NT2/D1 (cell line): ENCODE results near the gene FCER2.

Source experiments
- SUZ12 ChIP-seq: IDR thresholded peaks from 2 replicates; pipeline ENCODE4 v1.6.1; 2011; ENCODE audit not compliant: insufficient read length, insufficient read depth; ENCODE audit errors: extremely low read depth
- ZNF274 ChIP-seq: IDR thresholded peaks from 2 replicates; pipeline ENCODE4 v1.6.1; 2011; ENCODE audit warnings: mild to moderate bottlenecking, low read depth, low read length

DNA sequence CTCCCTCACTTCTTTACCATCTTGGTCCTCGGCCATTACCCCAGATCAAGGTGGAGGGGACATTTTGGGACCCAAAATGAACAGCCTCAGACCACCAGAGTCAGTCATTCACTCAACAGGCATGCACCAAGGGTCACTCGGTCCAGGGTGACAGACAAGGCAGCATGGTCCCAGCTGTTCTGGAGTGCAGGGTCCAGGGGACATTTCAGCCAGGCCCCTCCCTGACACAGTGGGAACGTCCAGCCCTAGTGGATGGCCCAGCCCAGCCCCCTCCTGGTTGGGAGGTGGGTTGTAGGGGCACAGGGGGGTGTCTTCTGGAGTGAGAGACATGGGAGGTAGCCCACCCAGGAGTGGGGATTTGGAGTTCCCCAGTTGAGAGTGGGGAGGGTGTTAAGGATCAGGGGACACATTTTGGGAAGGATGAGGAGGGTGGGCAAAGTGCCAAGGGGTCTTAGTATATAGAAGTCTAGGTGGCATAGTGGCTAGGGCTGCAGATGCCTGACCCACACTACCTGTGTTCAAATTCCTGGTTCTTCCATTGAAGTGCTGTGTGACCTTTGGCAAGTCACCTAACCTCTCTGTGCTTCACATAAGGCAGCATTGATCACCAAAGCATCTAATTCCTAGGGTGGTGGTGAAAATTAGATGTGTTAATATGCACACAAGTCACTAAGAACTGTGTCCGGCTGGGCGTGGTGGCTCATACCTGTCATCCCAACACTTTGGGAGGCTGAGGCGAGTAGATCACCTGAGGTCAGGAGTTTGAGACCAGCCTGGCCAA lies 2.5 kb upstream of the FCER2 start:
- no peak for TF ChIP-seq SUZ12
- no peak for TF ChIP-seq ZNF274
